GM12878 (cell line): ENCODE results near the gene AGRN. TPM values are rescaled to one million over a fixed set of nuclear protein-coding genes. Genes with fewer than 3 reads are reported as not detected.
A peak's percentile ranks its signal among the peaks of the same experiment; 100 is the strongest.

Experiments used
- CTCF ChIP-seq, 3 experiments: IDR thresholded peaks in 2 of 3; conservative IDR thresholded peaks in 1 of 3; 2 replicates each; pipeline ENCODE4 v1.5.1; 2011; ENCODE audit warnings: low read depth in 3 of 3, low read length in 3 of 3, mild to moderate bottlenecking in 3 of 3, control low read depth in 2 of 3, moderate library complexity in 2 of 3, inconsistent platforms in 1 of 3, mixed read lengths in 1 of 3; ENCODE audit not compliant: control insufficient read depth in 2 of 3, insufficient read depth in 1 of 3; ENCODE audit errors: extremely low read depth in 1 of 3
- EGR1 ChIP-seq, 2 experiments: IDR thresholded peaks; 1 replicate in 1 of 2; 2 replicates in 1 of 2; pipeline ENCODE4 v1.6.1; 2011 to 2012; ENCODE audit warnings: low read depth in 2 of 2, low read length in 2 of 2, borderline replicate concordance in 1 of 2, mild to moderate bottlenecking in 1 of 2, moderate library complexity in 1 of 2
- GATAD2B ChIP-seq: fragments of 450-650 bp; conservative IDR thresholded peaks from 2 replicates; pipeline ENCODE4 v1.6.1; 2017; ENCODE audit warnings: low read depth, mild to moderate bottlenecking, moderate library complexity
- HSF1 ChIP-seq: fragments of 150-350 bp; IDR thresholded peaks from 2 replicates; pipeline ENCODE4 v1.6.1; 2014; ENCODE audit warnings: mild to moderate bottlenecking, low read depth, low read length
- NR2C2 ChIP-seq: IDR thresholded peaks from 2 replicates; pipeline ENCODE4 v1.6.1; 2011; ENCODE audit warnings: borderline replicate concordance, low read depth; ENCODE audit not compliant: control insufficient read depth, insufficient read length
- NR2F1 ChIP-seq: fragments of 450-650 bp; conservative IDR thresholded peaks from 2 replicates; pipeline ENCODE4 v1.6.1; 2017; ENCODE audit warnings: mild to moderate bottlenecking
- POLR2AphosphoS2 ChIP-seq: IDR thresholded peaks from 2 replicates; pipeline ENCODE4 v1.6.1; 2011; ENCODE audit warnings: low read depth, mild to moderate bottlenecking, low read length, improper control_type of control experiment, moderate library complexity
- POLR2AphosphoS5 ChIP-seq: IDR thresholded peaks from 2 replicates; pipeline ENCODE4 v1.6.1; 2011; ENCODE audit warnings: mild to moderate bottlenecking, low read length, inconsistent platforms
- RAD21 ChIP-seq: IDR thresholded peaks from 2 replicates; pipeline ENCODE4 v1.6.1; 2011; ENCODE audit warnings: mild to moderate bottlenecking, low read depth, low read length, moderate library complexity; ENCODE audit not compliant: insufficient read depth
- RCOR1 ChIP-seq: conservative IDR thresholded peaks from 2 replicates; pipeline ENCODE4 v1.6.1; 2012; ENCODE audit warnings: low read depth, low read length, improper control_type of control experiment
- RELA ChIP-seq: fragments of 450-650 bp; IDR thresholded peaks from 2 replicates; pipeline ENCODE4 v1.8.0; 2014; ENCODE audit warnings: borderline replicate concordance; ENCODE audit not compliant: partially characterized antibody
- RELB ChIP-seq: fragments of 450-650 bp; IDR thresholded peaks from 2 replicates; pipeline ENCODE4 v1.6.1; 2017; ENCODE audit warnings: low read depth, mild to moderate bottlenecking, moderate library complexity
- SMAD5 ChIP-seq: IDR thresholded peaks from 2 replicates; pipeline ENCODE4 v1.6.1; 2016; ENCODE audit warnings: antibody characterized with exemption, low read depth
- SMC3 ChIP-seq: IDR thresholded peaks from 2 replicates; pipeline ENCODE4 v1.6.1; 2011; ENCODE audit warnings: low read length, improper control_type of control experiment, borderline replicate concordance
- SUPT20H ChIP-seq: IDR thresholded peaks from 2 replicates; pipeline ENCODE4 v1.6.1; 2011; ENCODE audit warnings: low read depth, mild to moderate bottlenecking, low read length, moderate library complexity, borderline replicate concordance; ENCODE audit not compliant: control insufficient read depth
- SUZ12 ChIP-seq: fragments of 200-600 bp; sonication (generic); IDR thresholded peaks from one replicate; pipeline ENCODE4 v1.6.1; 2018; ENCODE audit warnings: antibody characterized with exemption, mild to moderate bottlenecking; ENCODE audit not compliant: unreplicated experiment
- TARDBP ChIP-seq: IDR thresholded peaks from 2 replicates; pipeline ENCODE4 v1.6.1; 2016; ENCODE audit warnings: borderline replicate concordance
- TCF12 ChIP-seq: IDR thresholded peaks from 2 replicates; pipeline ENCODE4 v1.6.1; 2011; ENCODE audit warnings: low read depth, mild to moderate bottlenecking, low read length
- ZBED1 ChIP-seq: IDR thresholded peaks from 2 replicates; pipeline ENCODE4 v1.6.1; 2016; ENCODE audit warnings: borderline replicate concordance
- ZBTB40 ChIP-seq: fragments of 450-650 bp; IDR thresholded peaks from 2 replicates; pipeline ENCODE4 v1.6.1; 2016; ENCODE audit warnings: mild to moderate bottlenecking, moderate library complexity, borderline replicate concordance
- polyA plus RNA-seq, 11 experiments: library from polyadenylated mRNA; depleted of rRNA in 4 of 11; unstranded in 6 of 11; stranded (reverse) in 5 of 11; fragments of >200 nt; fragmentation: Nextera tagmentation in 4 of 11; fragmentation: Illumina TruSeq in 1 of 11; extraction: Ambion mirVana in 4 of 11; extraction: Trizol in 1 of 11; gene quantifications; 1 replicate in 1 of 11; 2 replicates in 10 of 11; pipeline versions ENCODE4 v1.2.1 to v1.2.3, GENCODE V29; 2011 to 2016; ENCODE audit warnings: inconsistent platforms in 2 of 11, missing spikeins in 2 of 11, low read depth in 1 of 11
- total RNA-seq, 4 experiments: library from RNA; depleted of rRNA in 3 of 4; stranded (reverse); fragments of >200 nt in 3 of 4; fragmentation: Illumina TruSeq in 1 of 4; extraction: Trizol in 1 of 4; gene quantifications; 2 replicates each; pipeline versions ENCODE4 v1.2.1 to v1.2.3, GENCODE V29; 2013 to 2021

AGRN gene
- total and polyA plus RNA-seq, 10 of the 15 experiments (the other 5 are each of a cell fraction or from before 2014, with no cell fraction given): 0.02 to 41.8 (median 4.1) TPM

GRCh38 chr1:1014799-1015681 is 4.9 kb upstream of the AGRN start (continued):
- TF ChIP-seq RAD21 (peak; percentile 42), POLR2AphosphoS2 (no peak), RELA (no peak), SUZ12 (no peak), RCOR1 (no peak), SMC3 (no peak), CTCF (IDR thresholded peaks at IDR 0.05 in 2 of 3, conservative IDR thresholded peaks at IDR 0.05 in 1 of 3; ENCODE audit: control insufficient read depth in 2 of 3, extremely low read depth in 1 of 3, insufficient read depth in 1 of 3, low read depth in 3 of 3, low read length in 3 of 3) (peak; percentile 38 to 48 (median 45); a peak in 5 of 6 replicates), RELB (no peak), POLR2AphosphoS5 (peak; percentile 77; the same call in 1 of the 2 replicates), EGR1 (IDR thresholded peaks at IDR 0.05; ENCODE audit: borderline replicate concordance in 1 of 2, low read depth in 2 of 2, low read length in 2 of 2) (no peak), NR2F1 (no peak), SUPT20H (no peak), TARDBP (no peak), SMAD5 (no peak), NR2C2 (no peak), GATAD2B (no peak), ZBED1 (no peak), TCF12 (no peak), HSF1 (no peak), ZBTB40 (no peak)
